ENCODE measurements around the gene YJU2.
"Not testable (repeated sequence)": the region's sequence is repeated elsewhere in the genome, so short reads cannot be mapped to it uniquely, and the experiment has no call there.

The YJU2 gene

DNA sequence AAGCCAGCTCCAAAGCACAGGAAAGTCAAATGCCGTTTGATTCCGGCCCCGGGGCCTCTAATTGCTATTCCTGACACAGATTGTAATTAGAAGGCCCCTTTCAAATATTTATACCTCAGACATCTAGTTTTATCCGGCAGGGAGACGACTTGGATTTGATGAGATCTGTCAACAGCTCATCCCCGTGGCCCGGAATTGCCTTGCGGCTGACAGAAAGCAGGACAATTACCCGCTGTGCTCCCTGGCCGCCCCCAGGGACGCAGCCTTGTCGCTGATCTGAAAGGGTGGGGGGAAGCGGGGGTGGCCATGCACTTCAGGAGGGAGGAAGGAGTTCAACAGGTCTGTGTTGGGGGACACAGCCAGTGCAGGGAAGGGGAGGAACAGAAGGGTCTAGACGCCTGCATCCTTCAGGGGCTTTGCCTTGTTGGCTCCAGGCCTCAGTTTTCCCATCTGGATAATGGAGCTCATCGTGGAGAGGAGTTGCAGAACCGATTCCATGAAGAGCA, 30.4 kb downstream of the YJU2 start:
- H3K4me3 ChIP-seq (ENCODE audit: low read length), result no peak overlapping the region
- peaks cover 42% of the 10 kb centered on the region for H3K27me3 ChIP-seq (ENCODE audit: control insufficient read depth, insufficient read depth, low read length)
- H3K9me3 ChIP-seq (ENCODE audit: control insufficient read depth, low read depth, low read length), result no peaks in the 10 kb centered on the region
- no peak overlapping the region for H3K27ac ChIP-seq (ENCODE audit: low read length)
- H3K9ac ChIP-seq (ENCODE audit: low read length), result no peak overlapping the region
- no peaks in the 10 kb centered on the region for H3K36me3 ChIP-seq (ENCODE audit: control insufficient read depth, low read depth, low read length)
- H3K4me1 ChIP-seq (ENCODE audit: control insufficient read depth, low read depth, low read length), result no peaks in the 10 kb centered on the region

DNA sequence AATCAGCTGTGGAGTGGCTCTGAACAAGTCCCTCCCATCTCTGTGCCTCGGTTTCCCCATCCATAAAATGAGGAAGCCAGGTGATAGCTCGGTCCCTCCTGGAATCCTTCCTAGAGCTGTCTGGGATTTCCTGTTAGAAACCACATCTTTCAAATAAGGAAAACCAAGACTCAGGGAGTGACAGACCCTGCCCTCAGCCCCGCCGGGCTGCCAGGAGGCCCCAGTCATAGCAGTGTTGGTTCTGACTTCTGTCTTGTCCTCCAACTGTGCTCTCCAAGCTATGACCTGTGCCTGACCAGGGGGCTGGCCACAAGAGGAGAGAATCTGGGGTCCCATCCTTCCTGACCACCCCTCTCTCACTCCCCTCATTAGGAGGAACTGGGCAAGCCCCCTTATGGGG, 31.1 kb downstream of the YJU2 start:
- Histone ChIP-seq H3K4me1 (ENCODE audit: control insufficient read depth, low read depth, low read length) (no peaks in the 10 kb centered on the region), H3K4me3 (ENCODE audit: low read length) (peak overlapping the region; percentile 28), H3K27ac (ENCODE audit: low read length) (no peak overlapping the region), H3K9ac (ENCODE audit: low read length) (no peak overlapping the region), H3K9me3 (ENCODE audit: control insufficient read depth, low read depth, low read length) (no peaks in the 10 kb centered on the region), H3K36me3 (ENCODE audit: control insufficient read depth, low read depth, low read length) (no peaks in the 10 kb centered on the region), H3K27me3 (ENCODE audit: control insufficient read depth, insufficient read depth, low read length) (peaks cover 47% of the 10 kb centered on the region)

DNA sequence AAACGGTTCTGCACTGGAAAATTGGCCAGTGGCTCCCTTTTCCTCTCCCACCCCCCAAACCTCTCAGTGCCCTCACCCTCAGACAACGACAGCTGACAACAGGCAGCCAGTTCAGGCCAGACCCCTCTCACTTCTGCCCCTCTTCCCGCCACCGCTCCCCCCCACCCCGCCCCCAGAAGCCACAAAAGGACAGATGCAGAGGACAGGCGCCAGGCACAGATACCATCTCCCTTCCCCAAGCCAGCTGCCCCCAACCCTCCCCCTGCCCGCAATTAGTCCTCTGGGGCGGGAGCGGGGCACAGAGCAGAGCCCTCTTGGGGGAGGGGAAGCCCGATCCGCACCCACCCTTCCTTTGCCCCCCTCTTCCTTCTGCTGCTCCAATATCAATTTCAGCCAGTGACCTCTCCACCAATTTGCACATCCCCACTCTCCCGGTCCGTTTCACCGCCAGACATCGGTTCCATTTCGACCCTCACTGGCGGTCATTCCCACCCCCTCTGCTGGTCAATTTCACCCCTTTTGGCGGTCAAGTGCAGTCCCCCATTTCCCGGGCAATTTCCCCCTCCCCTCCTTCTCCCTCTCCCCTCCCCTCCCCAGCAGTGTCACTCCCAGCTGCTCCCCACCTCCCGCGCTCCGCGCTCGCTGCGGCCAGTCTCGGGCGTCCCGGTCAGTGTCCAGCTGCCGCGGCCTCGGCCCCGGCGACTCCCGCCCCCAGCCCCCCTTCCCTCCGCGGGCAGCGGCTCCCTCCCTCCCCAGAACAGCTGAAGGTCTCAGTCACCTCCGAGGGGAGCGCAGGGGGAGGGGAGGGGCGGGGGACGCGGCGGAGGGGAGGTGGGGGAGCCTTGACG, 31.8 kb downstream of the YJU2 start, which contains the start of gene SHD:
Gene SHD (plus strand): TSS at position 848 of the 848 bp plus-strand sequence. CDS start 798 bp downstream, outside the sequence.
- Histone ChIP-seq H3K27me3 (ENCODE audit: control insufficient read depth, insufficient read depth, low read length) (peaks cover 50% of the 10 kb centered on the region), H3K9ac (ENCODE audit: low read length) (no peak within 1 kb of the TSS)

DNA sequence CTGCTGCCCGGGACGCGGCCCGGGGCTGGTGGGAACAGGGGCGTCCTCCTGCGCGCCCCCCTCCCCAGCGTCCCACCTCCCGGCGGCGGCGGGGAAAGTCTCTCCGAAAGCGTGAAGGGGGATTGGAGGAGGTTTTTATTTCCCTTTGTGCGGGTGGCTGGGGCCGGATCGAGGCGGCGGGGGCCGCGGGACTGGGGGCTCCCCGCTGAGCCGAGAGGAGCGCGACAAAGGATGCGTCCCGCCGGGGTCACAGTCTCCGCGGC, 32.3 kb downstream of the YJU2 start:
- Histone ChIP-seq H3K27me3 (ENCODE audit: control insufficient read depth, insufficient read depth, low read length) (peaks cover 50% of the 10 kb centered on the region), H3K4me3 (ENCODE audit: low read length) (peak overlapping the region; percentile 70), H3K36me3 (ENCODE audit: control insufficient read depth, low read depth, low read length) (no peaks in the 10 kb centered on the region), H3K27ac (ENCODE audit: low read length) (no peak overlapping the region), H3K9ac (ENCODE audit: low read length) (no peak overlapping the region), H3K4me1 (ENCODE audit: control insufficient read depth, low read depth, low read length) (no peaks in the 10 kb centered on the region), H3K9me3 (ENCODE audit: control insufficient read depth, low read depth, low read length) (no peaks in the 10 kb centered on the region)

More for the DNA sequence above, 31.8 kb downstream of the YJU2 start, which contains the start of gene SHD:
- no peaks in the 10 kb centered on the region for H3K36me3 ChIP-seq (ENCODE audit: control insufficient read depth, low read depth, low read length)
- no peaks in the 10 kb centered on the region for H3K4me1 ChIP-seq (ENCODE audit: control insufficient read depth, low read depth, low read length)
- H3K4me3 ChIP-seq (ENCODE audit: low read length), result peak within 1 kb of the TSS; percentile 70
- no peaks in the 10 kb centered on the region for H3K9me3 ChIP-seq (ENCODE audit: control insufficient read depth, low read depth, low read length)
- H3K27ac ChIP-seq (ENCODE audit: low read length), result no peak within 1 kb of the TSS

DNA sequence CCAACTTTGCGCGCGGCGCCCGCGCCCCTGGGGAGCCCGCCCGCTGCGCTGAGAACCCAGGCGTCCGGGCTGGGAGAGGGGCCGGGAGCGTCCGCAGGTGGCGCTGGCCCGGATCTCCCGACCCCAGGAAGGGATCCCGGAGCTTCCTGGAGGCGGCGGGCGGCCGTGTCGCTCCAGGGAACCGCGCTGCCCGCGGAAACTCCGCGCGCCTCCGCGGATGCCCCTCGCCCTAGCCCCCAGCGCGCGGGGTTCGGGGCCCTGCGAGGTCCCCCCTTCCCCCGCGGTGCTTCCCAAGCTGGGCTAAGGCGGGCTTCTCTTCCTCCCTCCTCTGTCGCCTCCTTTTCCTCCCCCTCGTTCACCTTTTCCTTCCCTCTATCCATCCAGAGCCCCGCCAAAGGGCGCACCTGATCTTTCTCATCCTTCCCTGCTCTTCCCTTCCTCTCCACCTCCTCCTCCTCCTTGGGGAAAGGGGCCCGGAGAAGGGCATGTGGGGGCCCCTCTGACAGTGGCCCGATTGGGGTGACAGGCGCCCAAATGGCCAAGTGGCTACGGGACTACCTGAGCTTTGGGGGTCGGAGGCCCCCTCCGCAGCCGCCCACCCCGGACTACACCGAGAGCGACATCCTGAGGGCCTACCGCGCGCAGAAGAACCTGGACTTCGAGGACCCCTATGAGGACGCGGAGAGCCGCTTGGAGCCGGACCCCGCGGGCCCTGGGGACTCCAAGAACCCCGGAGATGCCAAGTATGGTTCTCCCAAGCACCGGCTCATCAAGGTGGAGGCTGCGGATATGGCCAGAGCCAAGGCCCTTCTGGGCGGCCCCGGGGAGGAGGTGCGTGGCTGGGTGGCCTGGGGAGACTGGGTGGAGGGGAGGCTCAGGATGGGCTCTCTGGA, 32.9 kb downstream of the YJU2 start:
- no peaks in the 10 kb centered on the region for H3K36me3 ChIP-seq (ENCODE audit: control insufficient read depth, low read depth, low read length)
- H3K27me3 ChIP-seq (ENCODE audit: control insufficient read depth, insufficient read depth, low read length), result peaks cover 51% of the 10 kb centered on the region
- H3K9ac ChIP-seq (ENCODE audit: low read length), result no peak overlapping the region
- H3K9me3 ChIP-seq (ENCODE audit: control insufficient read depth, low read depth, low read length), result no peaks in the 10 kb centered on the region
- peak overlapping the region; percentile 70 for H3K4me3 ChIP-seq (ENCODE audit: low read length)
- no peak overlapping the region for H3K27ac ChIP-seq (ENCODE audit: low read length)
- no peaks in the 10 kb centered on the region for H3K4me1 ChIP-seq (ENCODE audit: control insufficient read depth, low read depth, low read length)

DNA sequence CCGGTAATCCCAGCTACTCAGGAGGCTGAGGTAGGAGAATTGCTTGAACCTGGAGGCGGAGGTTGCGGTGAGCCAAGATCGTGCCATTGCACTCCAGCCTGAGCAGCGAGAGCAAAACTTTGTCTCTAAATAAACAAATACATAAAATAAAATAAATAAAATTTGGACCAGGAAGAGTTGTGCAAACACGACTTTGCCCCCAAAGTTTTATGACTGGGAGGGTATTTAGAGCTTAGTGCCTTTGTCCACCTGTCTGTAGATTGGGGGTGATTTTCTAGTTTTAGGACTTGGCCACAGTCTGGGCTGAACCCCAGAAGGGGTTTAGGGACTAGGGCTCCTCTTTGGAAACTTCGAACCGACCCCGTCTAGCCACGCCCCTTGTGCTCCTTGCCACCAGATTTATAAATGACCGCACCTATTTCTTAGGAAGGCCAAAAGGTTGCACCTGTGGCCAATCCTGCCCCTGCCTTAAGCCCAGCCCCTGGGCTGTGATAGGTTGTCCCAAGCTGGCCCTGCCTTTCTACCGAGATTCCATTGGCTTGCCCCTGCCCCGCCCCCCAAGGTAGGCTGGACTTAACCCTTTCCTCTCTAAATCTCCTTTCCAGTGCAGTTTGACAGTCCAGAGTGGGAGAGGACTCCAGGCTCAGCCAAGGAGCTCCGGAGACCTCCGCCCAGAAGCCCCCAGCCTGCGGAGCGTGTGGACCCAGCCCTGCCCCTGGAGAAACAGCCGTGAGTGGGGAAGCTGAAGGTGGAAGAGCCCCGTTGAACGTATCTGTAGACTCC, 37.5 kb downstream of the YJU2 start:
- H3K4me1 ChIP-seq (ENCODE audit: control insufficient read depth, low read depth, low read length), result no peaks in the 10 kb centered on the region
- H3K9me3 ChIP-seq (ENCODE audit: control insufficient read depth, low read depth, low read length), result no peaks in the 10 kb centered on the region
- no peak overlapping the region for H3K27ac ChIP-seq (ENCODE audit: low read length)
- peak overlapping the region; percentile 43 for H3K4me3 ChIP-seq (ENCODE audit: low read length)
- no peaks in the 10 kb centered on the region for H3K36me3 ChIP-seq (ENCODE audit: control insufficient read depth, low read depth, low read length)
- H3K27me3 ChIP-seq (ENCODE audit: control insufficient read depth, insufficient read depth, low read length), result peaks cover 41% of the 10 kb centered on the region
- H3K9ac ChIP-seq (ENCODE audit: low read length), result no peak overlapping the region

DNA sequence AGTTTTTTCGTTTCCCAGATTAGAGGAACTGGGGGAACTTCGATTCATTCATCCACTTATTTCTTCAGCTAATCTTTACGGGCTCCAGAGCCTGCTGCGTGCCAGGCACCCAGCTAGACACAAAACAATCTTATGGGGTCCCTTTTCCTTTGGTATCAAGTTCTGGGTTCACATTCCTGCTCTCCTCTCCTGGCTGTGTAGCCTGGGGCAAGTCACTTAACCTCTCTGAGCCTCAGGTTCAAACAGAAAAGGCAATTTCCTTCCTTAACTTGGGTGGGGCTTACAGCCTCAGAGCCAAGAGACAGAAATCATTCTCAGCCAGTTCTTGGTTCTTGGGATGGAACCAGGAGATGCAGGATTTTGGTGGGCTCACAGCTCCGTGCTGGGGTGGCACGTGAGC, 38.1 kb downstream of the YJU2 start:
- no peaks in the 10 kb centered on the region for H3K9me3 ChIP-seq (ENCODE audit: control insufficient read depth, low read depth, low read length)
- peaks cover 35% of the 10 kb centered on the region for H3K27me3 ChIP-seq (ENCODE audit: control insufficient read depth, insufficient read depth, low read length)
- no peaks in the 10 kb centered on the region for H3K36me3 ChIP-seq (ENCODE audit: control insufficient read depth, low read depth, low read length)
- no peak overlapping the region for H3K27ac ChIP-seq (ENCODE audit: low read length)
- no peaks in the 10 kb centered on the region for H3K4me1 ChIP-seq (ENCODE audit: control insufficient read depth, low read depth, low read length)
- H3K9ac ChIP-seq (ENCODE audit: low read length), result no peak overlapping the region
- peak overlapping the region; percentile 43 for H3K4me3 ChIP-seq (ENCODE audit: low read length)

DNA sequence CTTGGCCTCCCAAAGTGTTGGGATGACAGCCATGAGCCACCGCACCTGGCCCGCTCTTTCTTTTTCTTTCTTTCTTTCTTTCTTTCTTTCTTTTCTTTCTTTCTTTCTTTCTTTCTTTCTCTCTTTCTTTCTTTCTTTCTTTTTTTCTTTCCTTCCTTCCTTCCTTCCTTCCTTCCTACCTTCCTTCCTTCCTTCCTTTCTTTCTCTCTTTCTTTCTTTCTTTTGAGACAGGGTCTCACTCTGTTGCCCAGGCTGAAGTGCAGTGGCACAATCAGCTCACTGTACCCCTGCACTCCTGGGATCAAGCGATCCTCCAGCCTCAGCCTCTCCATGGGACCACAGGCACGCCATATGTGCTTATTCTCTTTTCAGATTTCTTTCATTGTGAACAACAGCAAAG, 39.3 kb downstream of the YJU2 start:
- peaks cover 24% of the 10 kb centered on the region for H3K27me3 ChIP-seq (ENCODE audit: control insufficient read depth, insufficient read depth, low read length)
- not testable (repeated sequence) for H3K4me1 ChIP-seq (ENCODE audit: control insufficient read depth, low read depth, low read length); H3K27ac ChIP-seq (ENCODE audit: low read length); H3K9ac ChIP-seq (ENCODE audit: low read length); H3K36me3 ChIP-seq (ENCODE audit: control insufficient read depth, low read depth, low read length); H3K9me3 ChIP-seq (ENCODE audit: control insufficient read depth, low read depth, low read length); H3K4me3 ChIP-seq (ENCODE audit: low read length)

DNA sequence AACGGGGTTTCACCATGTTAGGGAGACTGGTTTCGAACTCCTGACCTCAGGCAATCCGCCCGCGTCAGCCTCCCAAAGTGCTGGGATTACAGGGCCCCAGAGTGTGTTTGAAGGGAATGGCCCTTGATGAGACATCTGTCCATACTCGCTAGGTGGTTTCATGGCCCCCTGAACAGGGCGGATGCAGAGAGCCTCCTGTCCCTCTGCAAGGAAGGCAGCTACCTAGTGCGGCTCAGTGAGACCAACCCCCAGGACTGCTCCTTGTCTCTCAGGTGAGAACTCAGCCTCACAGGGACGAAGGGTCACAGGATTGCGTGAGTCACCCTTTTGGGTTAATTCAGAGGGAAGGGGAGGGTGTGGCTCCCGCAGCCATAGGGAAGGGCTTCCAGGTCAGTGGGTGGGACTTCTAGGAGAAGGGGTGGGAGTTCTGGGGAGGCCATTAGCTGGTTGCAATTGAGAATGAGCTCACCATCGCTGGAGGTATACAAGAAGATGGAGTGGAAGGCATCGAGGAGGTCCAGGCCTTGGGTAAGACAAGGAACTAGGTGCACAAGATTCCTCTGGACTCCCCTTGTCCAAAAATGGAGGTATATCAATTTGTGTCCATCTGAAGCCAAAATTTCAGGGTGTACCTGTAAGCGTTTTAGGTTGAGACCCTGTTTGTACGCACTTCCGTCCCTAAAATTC, 41.4 kb downstream of the YJU2 start:
- H3K36me3 ChIP-seq (ENCODE audit: control insufficient read depth, low read depth, low read length), result no peaks in the 10 kb centered on the region
- H3K9ac ChIP-seq (ENCODE audit: low read length), result no peak overlapping the region
- no peak overlapping the region for H3K27ac ChIP-seq (ENCODE audit: low read length)
- no peak overlapping the region for H3K4me3 ChIP-seq (ENCODE audit: low read length)
- peaks cover 6% of the 10 kb centered on the region for H3K27me3 ChIP-seq (ENCODE audit: control insufficient read depth, insufficient read depth, low read length)
- H3K4me1 ChIP-seq (ENCODE audit: control insufficient read depth, low read depth, low read length), result no peaks in the 10 kb centered on the region
- no peaks in the 10 kb centered on the region for H3K9me3 ChIP-seq (ENCODE audit: control insufficient read depth, low read depth, low read length)

DNA sequence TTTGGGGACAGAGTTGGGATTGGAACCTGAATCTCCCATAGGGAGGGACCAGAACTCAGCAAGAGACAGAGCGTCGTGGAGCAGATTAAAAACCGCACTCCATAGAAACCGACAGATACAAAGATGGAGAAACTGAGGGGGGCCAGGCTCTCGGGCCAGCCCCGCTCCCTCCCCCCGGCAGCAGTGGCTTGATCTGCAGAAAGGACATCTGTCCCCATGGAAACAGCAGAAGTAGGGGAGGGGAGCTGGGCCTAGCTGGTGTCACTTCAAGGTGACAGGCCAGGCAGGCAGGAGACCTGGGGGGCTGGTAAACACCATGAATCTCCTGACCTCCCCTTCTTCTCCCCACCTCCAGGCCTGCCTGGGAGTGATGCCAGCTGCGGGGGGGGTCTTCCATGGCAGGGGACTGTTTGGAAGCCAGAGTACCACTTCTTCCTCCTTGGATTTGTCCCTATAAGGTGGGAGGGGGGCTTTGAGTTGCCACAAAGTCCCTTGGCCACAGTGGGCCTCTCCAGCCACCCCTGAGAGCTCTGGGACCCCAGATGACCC, 44.4 kb downstream of the YJU2 start:
- H3K36me3 ChIP-seq (ENCODE audit: control insufficient read depth, low read depth, low read length), result no peaks in the 10 kb centered on the region
- no peaks in the 10 kb centered on the region for H3K9me3 ChIP-seq (ENCODE audit: control insufficient read depth, low read depth, low read length)
- no peak overlapping the region for H3K9ac ChIP-seq (ENCODE audit: low read length)
- H3K27me3 ChIP-seq (ENCODE audit: control insufficient read depth, insufficient read depth, low read length), result no peaks in the 10 kb centered on the region
- no peaks in the 10 kb centered on the region for H3K4me1 ChIP-seq (ENCODE audit: control insufficient read depth, low read depth, low read length)
- no peak overlapping the region for H3K27ac ChIP-seq (ENCODE audit: low read length)
- no peak overlapping the region for H3K4me3 ChIP-seq (ENCODE audit: low read length)

Measured in iPS-18a (cell line).